Activated CD8-positive, alpha-beta memory T cell treated with anti-CD3 and anti-CD28 coated beads for 48 hours (primary cell): ENCODE data around the gene TUBD1.
"Not testable (repeated sequence)": the region's sequence is repeated elsewhere in the genome, so short reads cannot be mapped to it uniquely, and the experiment has no call there.

Experiments
- DNase-seq, 3 experiments: peaks; one replicate each; pipeline ENCODE4 v3.0.0-alpha.2; 2020; ENCODE audit warnings: low read depth in 2 of 3, low spot score in 2 of 3

The TUBD1 gene

GRCh38 chr17:59876107-59876506 lies 16.6 kb downstream of the TUBD1 start:
- DNase-seq: no peak

- no peak for DNase-seq
Measured at GRCh38 chr17:59874376-59874775, 18.4 kb downstream of the TUBD1 start.

- DNase-seq: not testable (repeated sequence)
Measured at GRCh38 chr17:59873414-59873813, 19.3 kb downstream of the TUBD1 start.

- no peak for DNase-seq
Measured at GRCh38 chr17:59872351-59872750, 20.4 kb downstream of the TUBD1 start.

GRCh38 chr17:59870482-59870881 lies 22.3 kb downstream of the TUBD1 start:
- no peak for DNase-seq

- no peak for DNase-seq
Measured at GRCh38 chr17:59869941-59870218, 22.9 kb downstream of the TUBD1 start.

GRCh38 chr17:59863616-59864015 lies 29.1 kb downstream of the TUBD1 start:
- no peak for DNase-seq

GRCh38 chr17:59859444-59860025 lies 33.2 kb downstream of the TUBD1 start:
- no peak for DNase-seq

- no peak for DNase-seq
Measured at GRCh38 chr17:59858932-59859331, 33.8 kb downstream of the TUBD1 start.

- no peak for DNase-seq
Measured at GRCh38 chr17:59858167-59858816, 34.5 kb downstream of the TUBD1 start.

- DNase-seq: no peak
Measured at GRCh38 chr17:59856859-59857794, 35.6 kb downstream of the TUBD1 start.

- not testable (repeated sequence) for DNase-seq
Measured at GRCh38 chr17:59853919-59854729, 38.6 kb downstream of the TUBD1 start.

- DNase-seq: no peak
Measured at GRCh38 chr17:59853168-59853918, 39.4 kb downstream of the TUBD1 start.

GRCh38 chr17:59852847-59853167 lies 39.9 kb downstream of the TUBD1 start:
- not testable (repeated sequence) for DNase-seq

GRCh38 chr17:59851439-59852375 lies 41.0 kb downstream of the TUBD1 start:
- DNase-seq: no peak

- not testable (repeated sequence) for DNase-seq
Measured at GRCh38 chr17:59850311-59850710, 42.4 kb downstream of the TUBD1 start.

- DNase-seq: no peak
Measured at GRCh38 chr17:59848778-59849177, 44.0 kb downstream of the TUBD1 start.

GRCh38 chr17:59848385-59848668 lies 44.4 kb downstream of the TUBD1 start:
- no peak for DNase-seq

- DNase-seq: no peak
Measured at GRCh38 chr17:59846394-59847165, 46.2 kb downstream of the TUBD1 start.
